Measurements from ENCODE around the gene ARHGAP24.

ARHGAP24 gene

GRCh38 chr4:85600501-85600900 is 125.6 kb downstream of the ARHGAP24 start:
- no peak for TF ChIP-seq TAF1 (IDR thresholded peaks at IDR 0.05; ENCODE audit: borderline replicate concordance, insufficient read depth, low read length)
- TF ChIP-seq FOXP2 (optimal IDR thresholded peaks at IDR 0.05; ENCODE audit: borderline replicate concordance, extremely low read depth, extremely low read length, insufficient read depth) = no peak
- no peak for TF ChIP-seq REST (IDR thresholded peaks at IDR 0.05; ENCODE audit: insufficient read depth in 1 of 2, low read depth in 2 of 2, low read length in 2 of 2)
- TF ChIP-seq POLR2AphosphoS5 (IDR thresholded peaks at IDR 0.05; ENCODE audit: low read depth, low read length) = no peak
- no peak for TF ChIP-seq SIN3A (IDR thresholded peaks at IDR 0.05; ENCODE audit: borderline replicate concordance, insufficient read depth, low read length)

GRCh38 chr4:85603437-85604336 is 128.7 kb downstream of the ARHGAP24 start:
- TF ChIP-seq FOXP2 (optimal IDR thresholded peaks at IDR 0.05; ENCODE audit: borderline replicate concordance, extremely low read depth, extremely low read length, insufficient read depth) (no peak), SIN3A (IDR thresholded peaks at IDR 0.05; ENCODE audit: borderline replicate concordance, insufficient read depth, low read length) (no peak), TAF1 (IDR thresholded peaks at IDR 0.05; ENCODE audit: borderline replicate concordance, insufficient read depth, low read length) (no peak), REST (IDR thresholded peaks at IDR 0.05; ENCODE audit: insufficient read depth in 1 of 2, low read depth in 2 of 2, low read length in 2 of 2) (no peak), POLR2AphosphoS5 (IDR thresholded peaks at IDR 0.05; ENCODE audit: low read depth, low read length) (no peak)

- no peak for TF ChIP-seq REST (IDR thresholded peaks at IDR 0.05; ENCODE audit: insufficient read depth in 1 of 2, low read depth in 2 of 2, low read length in 2 of 2)
- no peak for TF ChIP-seq TAF1 (IDR thresholded peaks at IDR 0.05; ENCODE audit: borderline replicate concordance, insufficient read depth, low read length)
- TF ChIP-seq SIN3A (IDR thresholded peaks at IDR 0.05; ENCODE audit: borderline replicate concordance, insufficient read depth, low read length) = no peak
- TF ChIP-seq POLR2AphosphoS5 (IDR thresholded peaks at IDR 0.05; ENCODE audit: low read depth, low read length) = no peak
- TF ChIP-seq FOXP2 (optimal IDR thresholded peaks at IDR 0.05; ENCODE audit: borderline replicate concordance, extremely low read depth, extremely low read length, insufficient read depth) = no peak
Measured at GRCh38 chr4:85606505-85606904, 131.6 kb downstream of the ARHGAP24 start.

GRCh38 chr4:85607624-85608023 is 132.7 kb downstream of the ARHGAP24 start:
- TF ChIP-seq SIN3A (IDR thresholded peaks at IDR 0.05; ENCODE audit: borderline replicate concordance, insufficient read depth, low read length) (no peak), REST (IDR thresholded peaks at IDR 0.05; ENCODE audit: insufficient read depth in 1 of 2, low read depth in 2 of 2, low read length in 2 of 2) (no peak), POLR2AphosphoS5 (IDR thresholded peaks at IDR 0.05; ENCODE audit: low read depth, low read length) (no peak), TAF1 (IDR thresholded peaks at IDR 0.05; ENCODE audit: borderline replicate concordance, insufficient read depth, low read length) (no peak), FOXP2 (optimal IDR thresholded peaks at IDR 0.05; ENCODE audit: borderline replicate concordance, extremely low read depth, extremely low read length, insufficient read depth) (no peak)
